Measurements from ENCODE around the gene HEXIM2. TPM values are rescaled to one million over a fixed set of nuclear protein-coding genes. Genes with fewer than 3 reads are reported as not detected.

The HEXIM2 gene
- polyA plus RNA-seq, 3 donors: 2.5 to 3.0 (median 2.9) TPM

- TF ChIP-seq CTCF (IDR thresholded peaks at IDR 0.05): no peak
- Histone ChIP-seq H3K27me3 (ENCODE audit: control insufficient read depth in 2 of 2, insufficient read depth in 2 of 2, low read length in 2 of 2) (no peaks in the 10 kb centered on the region), H3K4me2 (replicated peaks; ENCODE audit: extremely low read depth, low read length, poor library complexity, severe bottlenecking) (peak overlapping the region; percentile 51), H3K9ac (ENCODE audit: insufficient read depth, low read length, poor library complexity, severe bottlenecking) (no peak overlapping the region), H4K20me1 (ENCODE audit: insufficient read depth, low read length) (no peaks in the 10 kb centered on the region), H3K27ac (ENCODE audit: low read depth in 1 of 2, low read length in 2 of 2) (peak overlapping the region; percentile 7 to 54), H3K4me1 (ENCODE audit: control insufficient read depth in 1 of 2, insufficient read depth in 2 of 2, low read length in 2 of 2) (peaks cover 43 to 58% of the 10 kb centered on the region in 2 donors), H3K9me3 (replicated peaks in 1 of 2; ENCODE audit: control insufficient read depth in 1 of 2, insufficient read depth in 1 of 2, low read length in 2 of 2) (no peaks in the 10 kb centered on the region), H3K36me3 (replicated peaks in 1 of 2; ENCODE audit: control insufficient read depth in 1 of 2, insufficient read depth in 2 of 2, low read length in 2 of 2) (no peaks in the 10 kb centered on the region), H3K4me3 (replicated peaks in 1 of 3; ENCODE audit: low read depth in 2 of 3, low read length in 3 of 3) (peak overlapping the region in 1 of 3 experiments; percentile 47), H2AFZ (ENCODE audit: insufficient read depth, low read depth, low read length, poor library complexity, severe bottlenecking) (peak overlapping the region; percentile 68), H3K79me2 (ENCODE audit: insufficient read depth, low read length) (peaks cover 20% of the 10 kb centered on the region)
- no peak for DNase-seq
- Mint-ChIP-seq H3K9me3 (no peaks in the 10 kb centered on the region), H3K27ac (peak overlapping the region; percentile 14 to 90 (median 74)), H3K4me1 (peaks cover 39% of the 10 kb centered on the region), H3K36me3 (peaks cover 5 to 11% of the 10 kb centered on the region in 2 donors), H3K4me3 (peak overlapping the region in 1 of 2 donors; percentile 59), H3K27me3 (ENCODE audit: low read depth in 3 of 3) (no peaks in the 10 kb centered on the region)
- intact Hi-C loops (cut with micrococcal nuclease): loop anchor here in 1 of 2 donors (5.0 kb wide), 1 partner anchor 32 kb away; no protein-coding TSS in a partner anchor
- WGBS (ENCODE audit: insufficient coverage): 63% methylated on average over 5 of the region's 7 CpGs
These were observed 3.1 kb downstream of the HEXIM2 start for GRCh38 chr17:45164734-45165269.

GRCh38 chr17:45168991-45169752 is 7.5 kb downstream of the HEXIM2 start:
- Mint-ChIP-seq H3K27ac (peak overlapping the region in 1 of 7 donors; percentile 63), H3K27me3 (ENCODE audit: low read depth in 3 of 3) (no peaks in the 10 kb centered on the region), H3K4me1 (peaks cover 59% of the 10 kb centered on the region), H3K36me3 (peaks cover 5 to 18% of the 10 kb centered on the region in 2 donors), H3K4me3 (no peak overlapping the region), H3K9me3 (no peaks in the 10 kb centered on the region)
- Histone ChIP-seq H3K36me3 (replicated peaks in 1 of 2; ENCODE audit: control insufficient read depth in 1 of 2, insufficient read depth in 2 of 2, low read length in 2 of 2) (no peaks in the 10 kb centered on the region), H3K4me2 (replicated peaks; ENCODE audit: extremely low read depth, low read length, poor library complexity, severe bottlenecking) (no peak overlapping the region), H3K4me1 (ENCODE audit: control insufficient read depth in 1 of 2, insufficient read depth in 2 of 2, low read length in 2 of 2) (peaks cover 64 to 66% of the 10 kb centered on the region in 2 donors), H3K9me3 (replicated peaks in 1 of 2; ENCODE audit: control insufficient read depth in 1 of 2, insufficient read depth in 1 of 2, low read length in 2 of 2) (no peaks in the 10 kb centered on the region), H3K27ac (ENCODE audit: low read depth in 1 of 2, low read length in 2 of 2) (peak overlapping the region in 1 of 2 donors; percentile 92), H3K4me3 (replicated peaks in 1 of 3; ENCODE audit: low read depth in 2 of 3, low read length in 3 of 3) (no peak overlapping the region), H3K79me2 (ENCODE audit: insufficient read depth, low read length) (peaks cover 13% of the 10 kb centered on the region), H3K27me3 (ENCODE audit: control insufficient read depth in 2 of 2, insufficient read depth in 2 of 2, low read length in 2 of 2) (no peaks in the 10 kb centered on the region), H3K9ac (ENCODE audit: insufficient read depth, low read length, poor library complexity, severe bottlenecking) (no peak overlapping the region), H4K20me1 (ENCODE audit: insufficient read depth, low read length) (no peaks in the 10 kb centered on the region), H2AFZ (ENCODE audit: insufficient read depth, low read depth, low read length, poor library complexity, severe bottlenecking) (no peak overlapping the region)
- intact Hi-C loops (cut with micrococcal nuclease): loop anchor here in 1 of 2 donors (2.0 kb wide), 1 partner anchor 20 kb away; the partner anchor contains the start of gene HEXIM1
- TF ChIP-seq CTCF (IDR thresholded peaks at IDR 0.05): no peak
- WGBS (ENCODE audit: insufficient coverage): 97% methylated on average over 37 of the region's 43 CpGs
- no peak for DNase-seq
